Measurements from ENCODE around the gene MRNIP.

GRCh38 chr5:179854356-179854755, 4.3 kb downstream of the MRNIP start:
- no peak for TF ChIP-seq YY1 (IDR thresholded peaks at IDR 0.05; ENCODE audit: insufficient read depth, insufficient read length)
- no peak for TF ChIP-seq ZNF274 (IDR thresholded peaks at IDR 0.05; ENCODE audit: low read depth, low read length)
- no peak for TF ChIP-seq SUZ12 (IDR thresholded peaks at IDR 0.05; ENCODE audit: extremely low read depth, insufficient read depth, insufficient read length)
